Measurements from ENCODE around the gene GFRAL. TPM values are rescaled to one million over a fixed set of nuclear protein-coding genes. Genes with fewer than 3 reads are reported as not detected.

GFRAL gene
- polyA plus RNA-seq, 1 of the 3 experiments (the other 2 are of a cell fraction), result not detected

DNA sequence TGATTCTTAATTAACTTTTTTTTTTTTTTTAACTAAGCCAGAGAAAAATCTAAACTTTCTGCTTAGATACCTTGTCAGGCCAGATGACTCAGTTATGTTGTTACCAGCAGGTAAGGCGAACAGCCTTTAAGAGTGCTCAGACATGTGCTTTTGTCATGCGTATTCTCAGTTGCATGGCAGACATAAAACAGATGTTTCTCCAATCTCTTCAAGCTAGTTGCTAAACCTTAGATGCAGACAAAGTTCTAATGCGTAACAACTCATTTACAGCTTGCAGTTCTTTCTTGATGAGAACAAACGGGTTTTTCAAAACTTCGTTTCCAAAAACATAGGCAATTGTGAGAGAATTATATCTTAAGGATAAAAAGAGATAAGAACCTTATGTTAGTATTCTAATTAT, 49.6 kb upstream of the GFRAL start:
- Histone ChIP-seq H3K4me1 (ENCODE audit: control insufficient read depth in 1 of 2, insufficient read depth in 2 of 2, low read depth in 1 of 2, low read length in 1 of 2) (peaks cover 0 to 4% of the 10 kb centered on the region in 2 experiments; a peak in 1 of 4 replicates), H3K9me2 (no peaks in the 10 kb centered on the region), H3K4me3 (ENCODE audit: low read depth in 2 of 2, low read length in 1 of 2) (no peak overlapping the region), H3K27ac (ENCODE audit: low read depth in 2 of 2, low read length in 1 of 2) (no peak overlapping the region), H3K9me3 (no peaks in the 10 kb centered on the region), H3K4me2 (no peak overlapping the region), H3K36me3 (replicated peaks in 1 of 2; ENCODE audit: control insufficient read depth in 1 of 2, insufficient read depth in 2 of 2, low read length in 1 of 2) (no peaks in the 10 kb centered on the region), H3F3A (replicated peaks; ENCODE audit: insufficient read depth) (no peaks in the 10 kb centered on the region), H3K79me2 (ENCODE audit: insufficient read depth) (no peaks in the 10 kb centered on the region), H4K20me1 (ENCODE audit: insufficient read depth) (no peaks in the 10 kb centered on the region), H2AFZ (ENCODE audit: low read depth) (no peak overlapping the region), H3K9ac (no peak overlapping the region), H3K27me3 (ENCODE audit: insufficient read depth) (no peaks in the 10 kb centered on the region; the same call in 1 of the 2 replicates)
- POLR2A ChIA-PET, result no interaction called here
- CTCF ChIA-PET, result interaction anchor here (0.7 to 4.0 kb wide), 10 partner anchors 9 to 1014 kb away, joined by 3 to 55 read pairs (median 4); no protein-coding TSS in a partner anchor
- no peak for TF ChIP-seq GATA2 (CRISPR knock-in tag; IDR thresholded peaks at IDR 0.05)
- no peak for TF ChIP-seq ELF1 (IDR thresholded peaks at IDR 0.05)
- TF ChIP-seq EZH2phosphoT487 (IDR thresholded peaks at IDR 0.05; ENCODE audit: borderline replicate concordance, low read depth), result no peak
- DNase-seq, result no peak
- WGBS (ENCODE audit: low lambda C conversion rate), result 37% methylated on average over 5 of the region's 5 CpGs

DNA sequence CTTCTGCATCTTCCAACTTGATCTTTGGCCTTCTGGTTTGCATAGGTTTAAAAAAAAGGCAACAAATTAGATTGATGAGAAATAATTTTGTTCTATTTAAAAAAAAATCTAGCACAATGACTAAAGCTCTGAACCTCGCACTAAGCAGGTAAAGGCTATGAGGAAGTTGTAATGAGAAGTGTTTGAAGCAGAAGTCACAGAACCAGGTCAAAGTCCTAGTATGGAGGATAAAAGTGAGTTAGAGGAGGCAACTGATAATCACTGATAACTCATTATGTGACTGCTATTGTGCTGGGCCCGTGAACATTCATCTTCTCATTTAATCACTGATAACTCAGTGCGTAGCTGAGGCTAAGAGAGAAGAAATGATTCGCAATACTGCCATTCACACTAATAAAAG, 46.1 kb upstream of the GFRAL start:
- POLR2A ChIA-PET, result no interaction called here
- CTCF ChIA-PET, result interaction anchor here (0.8 to 2.9 kb wide), 2 partner anchors 674 to 1011 kb away, joined by 3 to 7 read pairs; no protein-coding TSS in a partner anchor
- no peak overlapping the region for H3K9ac ChIP-seq

More for the DNA sequence above, 46.1 kb upstream of the GFRAL start:
- no peaks in the 10 kb centered on the region for H4K20me1 ChIP-seq (ENCODE audit: insufficient read depth)
- H3K9me2 ChIP-seq, result no peaks in the 10 kb centered on the region
- no peak for TF ChIP-seq SIN3A (IDR thresholded peaks at IDR 0.05; ENCODE audit: borderline replicate concordance, low read depth, low read length)
- no peak for TF ChIP-seq CTCF (IDR thresholded peaks at IDR 0.05)
- no peak for TF ChIP-seq YY1 (IDR thresholded peaks at IDR 0.05; ENCODE audit: low read depth)
- TF ChIP-seq RAD21 (IDR thresholded peaks at IDR 0.05; ENCODE audit: low read length), result no peak
- no peak for TF ChIP-seq GATA2 (CRISPR knock-in tag; IDR thresholded peaks at IDR 0.05)
- no peak for TF ChIP-seq RFX5 (IDR thresholded peaks at IDR 0.05; ENCODE audit: low read length)
- no peak for TF ChIP-seq GABPA (IDR thresholded peaks at IDR 0.05; ENCODE audit: low read depth)
- no peak for TF ChIP-seq RCOR1 (IDR thresholded peaks at IDR 0.05; ENCODE audit: low read length)
- no peak for TF ChIP-seq CHD2 (IDR thresholded peaks at IDR 0.05; ENCODE audit: low read length, partially characterized antibody)
- TF ChIP-seq, protein P1, sequence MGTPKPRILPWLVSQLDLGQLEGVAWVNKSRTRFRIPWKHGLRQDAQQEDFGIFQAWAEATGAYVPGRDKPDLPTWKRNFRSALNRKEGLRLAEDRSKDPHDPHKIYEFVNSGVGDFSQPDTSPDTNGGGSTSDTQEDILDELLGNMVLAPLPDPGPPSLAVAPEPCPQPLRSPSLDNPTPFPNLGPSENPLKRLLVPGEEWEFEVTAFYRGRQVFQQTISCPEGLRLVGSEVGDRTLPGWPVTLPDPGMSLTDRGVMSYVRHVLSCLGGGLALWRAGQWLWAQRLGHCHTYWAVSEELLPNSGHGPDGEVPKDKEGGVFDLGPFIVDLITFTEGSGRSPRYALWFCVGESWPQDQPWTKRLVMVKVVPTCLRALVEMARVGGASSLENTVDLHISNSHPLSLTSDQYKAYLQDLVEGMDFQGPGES (IDR thresholded peaks at IDR 0.05; ENCODE audit: low read depth, low read length), result no peak
- H3K79me2 ChIP-seq (ENCODE audit: insufficient read depth), result no peaks in the 10 kb centered on the region
- no peak overlapping the region for H2AFZ ChIP-seq (ENCODE audit: low read depth)
- H3F3A ChIP-seq (replicated peaks; ENCODE audit: insufficient read depth), result no peaks in the 10 kb centered on the region
- no peak for DNase-seq
- no peak overlapping the region for H3K4me3 ChIP-seq (ENCODE audit: low read depth in 2 of 2, low read length in 1 of 2)
- no peaks in the 10 kb centered on the region for H3K36me3 ChIP-seq (replicated peaks in 1 of 2; ENCODE audit: control insufficient read depth in 1 of 2, insufficient read depth in 2 of 2, low read length in 1 of 2)
- 29% methylated on average over 4 of the region's 4 CpGs for WGBS (ENCODE audit: low lambda C conversion rate)
- no peak overlapping the region for H3K4me2 ChIP-seq
- no peaks in the 10 kb centered on the region for H3K9me3 ChIP-seq
- peaks cover 0 to 4% of the 10 kb centered on the region in 2 experiments; a peak in 1 of 4 replicates for H3K4me1 ChIP-seq (ENCODE audit: control insufficient read depth in 1 of 2, insufficient read depth in 2 of 2, low read depth in 1 of 2, low read length in 1 of 2)
- H3K27me3 ChIP-seq (ENCODE audit: insufficient read depth), result no peaks in the 10 kb centered on the region; the same call in 1 of the 2 replicates
- no peak overlapping the region for H3K27ac ChIP-seq (ENCODE audit: low read depth in 2 of 2, low read length in 1 of 2)

Data from SK-N-SH (cell line).